K562 (cell line): ENCODE data around the gene KMT5B. TPM values are rescaled to one million over a fixed set of nuclear protein-coding genes. Genes with fewer than 3 reads are reported as not detected.

ENCODE experiments used
- CBX3 ChIP-seq, 2 experiments: IDR thresholded peaks; 1 replicate in 1 of 2; 2 replicates in 1 of 2; pipeline ENCODE4 v1.6.1; 2012; ENCODE audit warnings: inconsistent platforms in 2 of 2, low read length in 2 of 2, borderline replicate concordance in 1 of 2, control low read depth in 1 of 2
- CC2D1A ChIP-seq: fragments of 450-650 bp; IDR thresholded peaks from 2 replicates; pipeline ENCODE4 v1.6.1; 2017; ENCODE audit warnings: mild to moderate bottlenecking
- EHMT2 ChIP-seq: fragments of 450-650 bp; IDR thresholded peaks from 2 replicates; pipeline ENCODE4 v1.6.1; 2018; ENCODE audit warnings: antibody characterized with exemption
- FOXJ2 ChIP-seq: fragments of 200-800 bp; sonication (Bioruptor generic); IDR thresholded peaks from 2 replicates; pipeline ENCODE4 v1.6.1; 2016; ENCODE audit warnings: missing genetic modification characterization, missing compliant biosample characterization
- HNRNPH1 ChIP-seq: fragments of 200-400 bp; formaldehyde crosslinking; optimal IDR thresholded peaks from 2 replicates; pipeline ENCODE3; 2017; ENCODE audit warnings: low read depth, mild to moderate bottlenecking, low read length, moderate library complexity
- KAT2B ChIP-seq: IDR thresholded peaks from one replicate; pipeline ENCODE4 v1.6.1; 2012; ENCODE audit warnings: low read depth, mild to moderate bottlenecking, control low read depth, inconsistent platforms, low read length, moderate library complexity
- KHSRP ChIP-seq: fragments of 450-650 bp; IDR thresholded peaks from 2 replicates; pipeline ENCODE4 v1.6.1; 2017
- NRF1 ChIP-seq, 2 experiments: fragments of 450-650 bp; IDR thresholded peaks in 1 of 2; conservative IDR thresholded peaks in 1 of 2; 2 replicates each; pipeline ENCODE4 v1.6.1; 2014; ENCODE audit warnings: mild to moderate bottlenecking in 2 of 2
- OTX1 ChIP-seq: fragments of 450-650 bp; formaldehyde crosslinking; IDR thresholded peaks from 2 replicates; pipeline ENCODE4 v1.4.0; 2022; ENCODE audit warnings: mild to moderate bottlenecking
- POLR2A ChIP-seq: fragments of 450-650 bp; conservative IDR thresholded peaks from 2 replicates; pipeline ENCODE4 v1.6.1; 2016
- POU5F1 ChIP-seq: fragments of 150-350 bp; IDR thresholded peaks from 2 replicates; pipeline ENCODE4 v1.6.1; 2014; ENCODE audit warnings: borderline replicate concordance, low read length, low read depth, mild to moderate bottlenecking; ENCODE audit not compliant: partially characterized antibody
- RBM14 ChIP-seq: fragments of 200-400 bp; formaldehyde crosslinking; IDR thresholded peaks from 2 replicates; pipeline ENCODE4 v1.6.1; 2018; ENCODE audit warnings: low read depth, mild to moderate bottlenecking, low read length, moderate library complexity, borderline replicate concordance; ENCODE audit not compliant: insufficient read depth
- SMAD2 ChIP-seq: fragments of 150-350 bp; IDR thresholded peaks from 2 replicates; pipeline ENCODE4 v1.6.1; 2014; ENCODE audit warnings: low read depth, mild to moderate bottlenecking, low read length
- SNIP1 ChIP-seq: fragments of 450-650 bp; IDR thresholded peaks from 2 replicates; pipeline ENCODE4 v1.7.1; 2017; ENCODE audit warnings: low read depth, mild to moderate bottlenecking
- TAF7 ChIP-seq: fragments of 450-650 bp; IDR thresholded peaks from 2 replicates; pipeline ENCODE4 v1.6.1; 2016; ENCODE audit warnings: missing genetic modification characterization, missing compliant biosample characterization
- TCF7L2 ChIP-seq: fragments of 150-350 bp; IDR thresholded peaks from 2 replicates; pipeline ENCODE4 v1.6.1; 2016; ENCODE audit warnings: low read depth, mild to moderate bottlenecking, low read length, moderate library complexity
- TOE1 ChIP-seq, 2 experiments: fragments of 450-650 bp in 1 of 2; sonication (generic) in 1 of 2; formaldehyde crosslinking in 1 of 2; IDR thresholded peaks; 2 replicates each; pipeline versions ENCODE4 v1.7.1 to v1.8.0; 2016 to 2022; ENCODE audit warnings: borderline replicate concordance in 2 of 2, mild to moderate bottlenecking in 2 of 2, antibody characterized with exemption in 1 of 2, inconsistent platforms in 1 of 2, low read depth in 1 of 2, missing genetic modification reagents in 1 of 2, moderate library complexity in 1 of 2
- TSC22D4 ChIP-seq: fragments of 450-650 bp; IDR thresholded peaks from 2 replicates; pipeline ENCODE4 v1.6.1; 2016; ENCODE audit warnings: missing genetic modification characterization, missing biosample characterization, control low read depth
- ZFP30 ChIP-seq: fragments of 250-450 bp; sonication (Bioruptor Pico); IDR thresholded peaks from 2 replicates; pipeline ENCODE4 v1.8.0; 2022; ENCODE audit warnings: moderate library complexity, mild to moderate bottlenecking, inconsistent platforms, borderline replicate concordance
- ZNF217 ChIP-seq: sonication (generic); formaldehyde crosslinking; IDR thresholded peaks from 2 replicates; pipeline ENCODE4 v1.8.0; 2022; ENCODE audit warnings: mild to moderate bottlenecking, missing genetic modification reagents
- ZNF224 ChIP-seq: sonication (generic); formaldehyde crosslinking; IDR thresholded peaks from 2 replicates; pipeline ENCODE4 v1.8.0; 2022; ENCODE audit warnings: mild to moderate bottlenecking, missing genetic modification reagents
- ZNF274 ChIP-seq: IDR thresholded peaks from 2 replicates; pipeline ENCODE4 v1.6.1; 2011; ENCODE audit warnings: low read depth, mild to moderate bottlenecking, low read length, moderate library complexity, borderline replicate concordance
- polyA plus RNA-seq, 8 experiments: library from polyadenylated mRNA; depleted of rRNA in 4 of 8; stranded (reverse) in 5 of 8; unstranded in 3 of 8; fragments of >200 nt; fragmentation: Nextera tagmentation in 2 of 8; fragmentation: Illumina TruSeq in 1 of 8; extraction: Ambion mirVana in 2 of 8; extraction: Trizol in 1 of 8; gene quantifications; 2 replicates each; pipeline versions ENCODE4 v1.2.1 to v1.2.3, GENCODE V29; 2011 to 2014; ENCODE audit warnings: inconsistent platforms in 1 of 8, missing spikeins in 1 of 8
- total RNA-seq, 7 experiments: library from RNA; depleted of rRNA in 6 of 7; stranded (reverse); fragments of >200 nt in 6 of 7; fragmentation: Illumina TruSeq in 2 of 7; extraction: Trizol in 2 of 7; gene quantifications; 2 replicates each; pipeline versions ENCODE4 v1.2.1 to v1.2.3, GENCODE V29; 2011 to 2021; ENCODE audit warnings: low replicate concordance in 1 of 7
- TF ChIP-seq, protein P1 (sequence below): fragments of 250-450 bp; sonication (Bioruptor Pico); IDR thresholded peaks from 2 replicates; pipeline ENCODE4 v1.8.0; 2022; ENCODE audit warnings: inconsistent platforms, mild to moderate bottlenecking, moderate library complexity, borderline replicate concordance
- TF ChIP-seq, protein P2 (sequence below): sonication (generic); formaldehyde crosslinking; IDR thresholded peaks from 2 replicates; pipeline ENCODE4 v1.5.0; 2020; ENCODE audit warnings: missing genetic modification reagents
- TF ChIP-seq, protein P3 (sequence below): fragments of 250-450 bp; sonication (Bioruptor Pico); IDR thresholded peaks from 2 replicates; pipeline ENCODE4 v1.8.0; 2022; ENCODE audit warnings: inconsistent platforms

KMT5B gene
- total and polyA plus RNA-seq, 9 of the 15 experiments (the other 6 are each of a cell fraction or from before 2014, with no cell fraction given), result 7.3 to 27.3 (median 20.9) TPM

DNA sequence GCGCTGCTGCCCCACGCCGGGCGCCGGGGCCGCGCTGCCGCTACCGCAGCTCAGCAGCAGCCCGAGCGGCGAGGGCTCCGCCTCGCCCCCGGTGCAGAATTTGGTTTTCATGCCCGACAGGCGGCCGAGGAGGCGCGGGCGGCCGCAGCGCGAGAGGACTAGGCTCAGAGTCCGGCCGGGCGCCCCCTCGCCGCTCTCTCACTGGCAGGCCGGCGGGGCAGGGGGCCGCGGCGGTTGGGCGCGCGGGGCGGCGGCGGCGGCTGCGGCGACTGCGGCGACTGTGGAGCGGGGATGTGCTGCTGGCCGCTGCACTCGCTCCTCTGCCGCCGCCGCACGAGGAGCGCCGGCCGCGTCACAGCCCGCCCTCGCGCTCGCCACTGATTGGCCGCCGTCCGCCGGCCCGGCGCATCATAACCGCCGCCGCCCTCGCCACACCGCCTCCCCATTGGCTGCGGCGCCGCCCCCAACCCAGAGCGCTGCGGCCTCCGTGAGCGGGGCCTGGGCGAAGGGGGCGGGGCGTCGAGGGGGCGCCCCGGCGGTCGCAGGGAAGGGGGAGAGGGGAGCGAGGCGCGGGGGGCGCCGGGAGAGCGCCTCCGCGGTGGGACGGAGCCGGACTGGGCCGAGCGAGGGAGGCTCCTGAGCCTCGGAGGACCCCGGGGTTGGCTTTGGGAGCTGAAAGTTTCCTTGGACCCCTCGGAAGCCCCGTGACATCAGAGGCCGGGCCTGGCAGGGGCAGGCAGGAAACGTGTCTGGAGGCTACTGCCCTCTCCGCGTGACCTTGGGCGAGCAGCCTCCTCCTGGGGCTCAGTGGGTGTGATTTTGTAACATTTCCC lies 91.8 kb downstream of the KMT5B start, which contains the start of gene CHKA (continued):
- TF ChIP-seq POU5F1 (no peak), ZFP30 (CRISPR knock-in tag) (no peak), CC2D1A (no peak), TCF7L2 (no peak), POLR2A (peak; percentile 77), RBM14 (no peak), EHMT2 (no peak), TOE1 (IDR thresholded peaks at IDR 0.05; ENCODE audit: borderline replicate concordance) (no peak), TOE1 (CRISPR knock-in tag; IDR thresholded peaks at IDR 0.05; ENCODE audit: borderline replicate concordance, low read depth) (no peak), OTX1 (CRISPR knock-in tag) (no peak), TAF7 (tag) (0 out of 2 replicates have a peak, but pooled peaks have one; percentile 13), ZNF224 (CRISPR knock-in tag) (no peak), SNIP1 (no peak), TSC22D4 (tag) (no peak), ZNF274 (no peak), CBX3 (IDR thresholded peaks at IDR 0.05; ENCODE audit: borderline replicate concordance in 1 of 2, low read length in 2 of 2) (no peak), FOXJ2 (tag) (no peak), ZNF217 (no peak), KAT2B (no peak), NRF1 (conservative IDR thresholded peaks at IDR 0.05 in 1 of 2, IDR thresholded peaks at IDR 0.05 in 1 of 2) (peak; percentile 67 to 73; a peak in 2 of 4 replicates), HNRNPH1 (no peak), KHSRP (no peak), SMAD2 (no peak)
- TF ChIP-seq, protein P1, sequence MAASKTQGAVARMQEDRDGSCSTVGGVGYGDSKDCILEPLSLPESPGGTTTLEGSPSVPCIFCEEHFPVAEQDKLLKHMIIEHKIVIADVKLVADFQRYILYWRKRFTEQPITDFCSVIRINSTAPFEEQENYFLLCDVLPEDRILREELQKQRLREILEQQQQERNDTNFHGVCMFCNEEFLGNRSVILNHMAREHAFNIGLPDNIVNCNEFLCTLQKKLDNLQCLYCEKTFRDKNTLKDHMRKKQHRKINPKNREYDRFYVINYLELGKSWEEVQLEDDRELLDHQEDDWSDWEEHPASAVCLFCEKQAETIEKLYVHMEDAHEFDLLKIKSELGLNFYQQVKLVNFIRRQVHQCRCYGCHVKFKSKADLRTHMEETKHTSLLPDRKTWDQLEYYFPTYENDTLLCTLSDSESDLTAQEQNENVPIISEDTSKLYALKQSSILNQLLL (CRISPR knock-in tag), result no peak
- TF ChIP-seq, protein P2, sequence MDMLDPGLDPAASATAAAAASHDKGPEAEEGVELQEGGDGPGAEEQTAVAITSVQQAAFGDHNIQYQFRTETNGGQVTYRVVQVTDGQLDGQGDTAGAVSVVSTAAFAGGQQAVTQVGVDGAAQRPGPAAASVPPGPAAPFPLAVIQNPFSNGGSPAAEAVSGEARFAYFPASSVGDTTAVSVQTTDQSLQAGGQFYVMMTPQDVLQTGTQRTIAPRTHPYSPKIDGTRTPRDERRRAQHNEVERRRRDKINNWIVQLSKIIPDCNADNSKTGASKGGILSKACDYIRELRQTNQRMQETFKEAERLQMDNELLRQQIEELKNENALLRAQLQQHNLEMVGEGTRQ, result no peak; the same call in 1 of the 2 replicates
- TF ChIP-seq, protein P3, sequence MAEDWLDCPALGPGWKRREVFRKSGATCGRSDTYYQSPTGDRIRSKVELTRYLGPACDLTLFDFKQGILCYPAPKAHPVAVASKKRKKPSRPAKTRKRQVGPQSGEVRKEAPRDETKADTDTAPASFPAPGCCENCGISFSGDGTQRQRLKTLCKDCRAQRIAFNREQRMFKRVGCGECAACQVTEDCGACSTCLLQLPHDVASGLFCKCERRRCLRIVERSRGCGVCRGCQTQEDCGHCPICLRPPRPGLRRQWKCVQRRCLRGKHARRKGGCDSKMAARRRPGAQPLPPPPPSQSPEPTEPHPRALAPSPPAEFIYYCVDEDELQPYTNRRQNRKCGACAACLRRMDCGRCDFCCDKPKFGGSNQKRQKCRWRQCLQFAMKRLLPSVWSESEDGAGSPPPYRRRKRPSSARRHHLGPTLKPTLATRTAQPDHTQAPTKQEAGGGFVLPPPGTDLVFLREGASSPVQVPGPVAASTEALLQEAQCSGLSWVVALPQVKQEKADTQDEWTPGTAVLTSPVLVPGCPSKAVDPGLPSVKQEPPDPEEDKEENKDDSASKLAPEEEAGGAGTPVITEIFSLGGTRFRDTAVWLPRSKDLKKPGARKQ, result no peak
